ENCODE data around the gene IL1R2. TPM values are rescaled to one million over a fixed set of nuclear protein-coding genes. Genes with fewer than 3 reads are reported as not detected.

Gene IL1R2
- total RNA-seq, 3 donors from 2014 or later: 17.9 to 40.3 (median 39.8) TPM

- ATAC-seq (peak; percentile 56), DNase-seq (peak in 2 of 3 donors; percentile 62 to 70)
- Histone ChIP-seq H3K36me3 (ENCODE audit: low read depth) (no peaks in the 10 kb centered on the region), H3K4me3 (no peak overlapping the region), H3K4me1 (ENCODE audit: low read depth) (peaks cover 26% of the 10 kb centered on the region), H3K9me3 (no peaks in the 10 kb centered on the region)
- intact Hi-C loops (cut with DNase I, micrococcal nuclease): no loop called here
- TF ChIP-seq CTCF (IDR thresholded peaks at IDR 0.05): no peak
These were observed 6.0 kb upstream of the IL1R2 start for GRCh38 chr2:101985793-101986164.

GRCh38 chr2:101986376-101986775 is 5.4 kb upstream of the IL1R2 start:
- DNase-seq: no peak
- intact Hi-C loops (cut with DNase I, micrococcal nuclease): no loop called here
- TF ChIP-seq CTCF (IDR thresholded peaks at IDR 0.05): no peak
- no peak for ATAC-seq
- H3K4me3 ChIP-seq: no peak overlapping the region
- H3K4me1 ChIP-seq (ENCODE audit: low read depth): peaks cover 26% of the 10 kb centered on the region
- H3K9me3 ChIP-seq: no peaks in the 10 kb centered on the region
- no peaks in the 10 kb centered on the region for H3K36me3 ChIP-seq (ENCODE audit: low read depth)

- ATAC-seq: peak; percentile 82
- DNase-seq: peak; percentile 81 to 91 (median 83)
- no peak for TF ChIP-seq CTCF (IDR thresholded peaks at IDR 0.05)
- Histone ChIP-seq H3K4me1 (ENCODE audit: low read depth) (peaks cover 26% of the 10 kb centered on the region), H3K36me3 (ENCODE audit: low read depth) (no peaks in the 10 kb centered on the region), H3K4me3 (no peak overlapping the region), H3K9me3 (no peaks in the 10 kb centered on the region)
- intact Hi-C loops (cut with DNase I, micrococcal nuclease): no loop called here
These were observed 4.7 kb upstream of the IL1R2 start for GRCh38 chr2:101986804-101987740.

- H3K4me1 ChIP-seq (ENCODE audit: low read depth): peaks cover 26% of the 10 kb centered on the region
- no peaks in the 10 kb centered on the region for H3K9me3 ChIP-seq
- intact Hi-C loops (cut with DNase I, micrococcal nuclease): no loop called here
- no peaks in the 10 kb centered on the region for H3K36me3 ChIP-seq (ENCODE audit: low read depth)
- DNase-seq: peak in 2 of 3 donors; percentile 54 to 59
- peak; percentile 31 for ATAC-seq
- TF ChIP-seq CTCF (IDR thresholded peaks at IDR 0.05): no peak
- no peak overlapping the region for H3K4me3 ChIP-seq
These were observed 3.9 kb upstream of the IL1R2 start for GRCh38 chr2:101987832-101988231.

- no peak for TF ChIP-seq CTCF (IDR thresholded peaks at IDR 0.05)
- no peaks in the 10 kb centered on the region for H3K36me3 ChIP-seq (ENCODE audit: low read depth)
- DNase-seq (no peak), ATAC-seq (no peak)
- no peak overlapping the region for H3K4me3 ChIP-seq
- H3K4me1 ChIP-seq (ENCODE audit: low read depth): peaks cover 26% of the 10 kb centered on the region
- H3K9me3 ChIP-seq: no peaks in the 10 kb centered on the region
- intact Hi-C loops (cut with DNase I, micrococcal nuclease): no loop called here
These were observed 3.2 kb upstream of the IL1R2 start for GRCh38 chr2:101988541-101988940.

Measured in mucosa of descending colon (tissue), 3 donors.